22Rv1 (cell line): Measurements from ENCODE around the gene RAP2C.
A peak's percentile ranks its signal among the peaks of the same experiment; 100 is the strongest.

Source experiments
- H3K27ac ChIP-seq: fragments of 450-650 bp; 2 replicates; pipeline ENCODE4 v1.5.1; 2017
- CTCF ChIP-seq: fragments of 450-650 bp; IDR thresholded peaks from 2 replicates; pipeline ENCODE4 v1.5.1; 2017; ENCODE audit warnings: mild to moderate bottlenecking
- ZFX ChIP-seq: fragments of 450-650 bp; IDR thresholded peaks from 2 replicates; pipeline ENCODE4 v1.6.1; 2017; ENCODE audit warnings: antibody characterized with exemption, borderline replicate concordance

Gene RAP2C

GRCh38 chrX:132216806-132217202 lies 2.4 kb downstream of the RAP2C start:
- no peak for TF ChIP-seq CTCF
- TF ChIP-seq ZFX: no peak
- H3K27ac ChIP-seq: peak overlapping the region; percentile 86

GRCh38 chrX:132216283-132216682 lies 3.0 kb downstream of the RAP2C start:
- TF ChIP-seq ZFX (no peak), CTCF (no peak)
- H3K27ac ChIP-seq: no peak overlapping the region

GRCh38 chrX:132214518-132214917 lies 4.7 kb downstream of the RAP2C start:
- no peak overlapping the region for H3K27ac ChIP-seq
- no peak for TF ChIP-seq ZFX

GRCh38 chrX:132209527-132209926 lies 9.7 kb downstream of the RAP2C start:
- no peak overlapping the region for H3K27ac ChIP-seq
- TF ChIP-seq CTCF (no peak), ZFX (no peak)

GRCh38 chrX:132208422-132208821 lies 10.8 kb downstream of the RAP2C start:
- TF ChIP-seq ZFX (no peak), CTCF (no peak)
- no peak overlapping the region for H3K27ac ChIP-seq

- TF ChIP-seq ZFX (no peak), CTCF (no peak)
- H3K27ac ChIP-seq: no peak overlapping the region
Measured at GRCh38 chrX:132207996-132208395, 11.3 kb downstream of the RAP2C start.

GRCh38 chrX:132206259-132206658 lies 13.0 kb downstream of the RAP2C start:
- H3K27ac ChIP-seq: no peak overlapping the region
- no peak for TF ChIP-seq ZFX
- TF ChIP-seq CTCF: no peak

GRCh38 chrX:132204629-132205028 lies 14.6 kb downstream of the RAP2C start:
- no peak for TF ChIP-seq CTCF
- TF ChIP-seq ZFX: no peak

More at GRCh38 chrX:132204629-132205028, 14.6 kb downstream of the RAP2C start:
- H3K27ac ChIP-seq: no peak overlapping the region
